GM12878 (cell line): ENCODE data around the gene KCNK1. TPM values are rescaled to one million over a fixed set of nuclear protein-coding genes. Genes with fewer than 3 reads are reported as not detected.

ENCODE experiments used
- ATAC-seq: fragments of 200-7000 bp; cut with Tn5 transposase; 3 replicates; pipeline ENCODE4 v1.9.1; 2020; ENCODE audit warnings: mild to moderate bottlenecking, moderate library complexity
- BruUV-seq: library from RNA; stranded (reverse); fragments of 400-500 nt; replicated peaks from 2 replicates; lab custom pipeline; 2021; lab: Mats Ljungman, UMichigan
- CTCF ChIA-PET: fragments of 300-600 bp; sonication (Branson Sonifier 250); formaldehyde crosslinking; extraction: SDS; loops from one replicate; lab custom pipeline; 2021; ENCODE audit warnings: inconsistent platforms; lab: Yijun Ruan, JAX
- POLR2A ChIA-PET: fragments of 350-600 bp; formaldehyde crosslinking; extraction: SDS; loops from one replicate; lab custom pipeline; 2021; ENCODE audit warnings: inconsistent platforms; lab: Charles Lee
- RAD21 ChIA-PET: fragments of 300-600 bp; sonication (Branson Sonifier 250); formaldehyde crosslinking; loops from one replicate; lab custom pipeline; 2023; ENCODE audit warnings: antibody characterized with exemption; ENCODE audit not compliant: unreplicated experiment; lab: Charles Lee
- SMC1A ChIA-PET: fragments of 300-600 bp; sonication (Branson Sonifier 250); formaldehyde crosslinking; loops from one replicate; lab custom pipeline; 2023; ENCODE audit not compliant: unreplicated experiment, uncharacterized antibody; lab: Charles Lee
- DNase-seq: peaks from one replicate; pipeline ENCODE4 v3.0.0-alpha.2; 2011; ENCODE audit warnings: low read depth, low spot score
- FAIRE-seq: peaks from 3 replicates; lab custom pipeline; 2011; peaks lifted over from hg19 to GRCh38; lab: Jason Lieb, UNC
- H2AFZ ChIP-seq: 2 replicates; pipeline ENCODE4 v1.6.0; 2011; ENCODE audit warnings: low read depth, low read length, control low read depth; ENCODE audit not compliant: control insufficient read depth
- H3K27ac ChIP-seq: 2 replicates; pipeline ENCODE4 v1.5.1; 2011; ENCODE audit warnings: control low read depth; ENCODE audit not compliant: control insufficient read depth, insufficient read depth
- H3K27me3 ChIP-seq, 2 experiments: replicated peaks in 1 of 2; 2 replicates each; pipeline versions ENCODE4 v1.6.0 to v1.6.1; 2011; ENCODE audit warnings: low read length in 1 of 2; ENCODE audit not compliant: control insufficient read depth in 2 of 2, insufficient read depth in 2 of 2
- H3K36me3 ChIP-seq, 2 experiments: 2 replicates each; pipeline ENCODE4 v1.5.1; 2011; ENCODE audit warnings: low read length in 1 of 2; ENCODE audit not compliant: control insufficient read depth in 2 of 2, insufficient read depth in 2 of 2
- H3K4me1 ChIP-seq: 2 replicates; pipeline ENCODE4 v1.6.1; 2011; ENCODE audit warnings: mild to moderate bottlenecking, low read length, moderate library complexity, mixed read lengths; ENCODE audit not compliant: control insufficient read depth, insufficient read depth
- H3K4me2 ChIP-seq: 2 replicates; pipeline ENCODE4 v1.6.0; 2011; ENCODE audit warnings: control low read depth; ENCODE audit not compliant: control insufficient read depth, insufficient read depth
- H3K4me3 ChIP-seq: fragments of 200-600 bp; sonication (generic); 2 replicates; pipeline ENCODE4 v1.5.1; 2016
- H3K79me2 ChIP-seq: 2 replicates; pipeline ENCODE4 v1.6.0; 2011; ENCODE audit warnings: low read length; ENCODE audit not compliant: control insufficient read depth, insufficient read depth
- H3K9ac ChIP-seq: 2 replicates; pipeline ENCODE4 v1.8.0; 2011; ENCODE audit warnings: low read length, control low read depth, mixed read lengths; ENCODE audit not compliant: control insufficient read depth, insufficient read depth
- H3K9me3 ChIP-seq: replicated peaks from 3 replicates; pipeline ENCODE4 v1.5.1; 2011; ENCODE audit warnings: mild to moderate bottlenecking, low read length; ENCODE audit not compliant: control insufficient read depth, insufficient read depth
- H4K20me1 ChIP-seq: 2 replicates; pipeline ENCODE4 v1.6.0; 2011; ENCODE audit not compliant: control insufficient read depth, insufficient read depth
- BCL11A ChIP-seq: IDR thresholded peaks from 2 replicates; pipeline ENCODE4 v1.6.1; 2011; ENCODE audit warnings: low read depth, low read length
- CBX3 ChIP-seq: fragments of 200-600 bp; sonication (generic); IDR thresholded peaks from 2 replicates; pipeline ENCODE4 v1.6.1; 2016; ENCODE audit warnings: low read depth, borderline replicate concordance
- CEBPB ChIP-seq, 2 experiments: fragments of 150-350 bp in 1 of 2; IDR thresholded peaks; 2 replicates each; pipeline ENCODE4 v1.6.1; 2012 to 2014; ENCODE audit warnings: low read depth in 2 of 2, low read length in 2 of 2, borderline replicate concordance in 1 of 2, inconsistent platforms in 1 of 2
- ETV6 ChIP-seq, 2 experiments: fragments of 450-650 bp in 1 of 2; IDR thresholded peaks in 1 of 2; conservative IDR thresholded peaks in 1 of 2; 2 replicates each; pipeline ENCODE4 v1.6.1; 2014; ENCODE audit warnings: antibody characterized with exemption in 1 of 2, borderline replicate concordance in 1 of 2, low read depth in 1 of 2, mild to moderate bottlenecking in 1 of 2, moderate library complexity in 1 of 2
- GATAD2B ChIP-seq: fragments of 450-650 bp; conservative IDR thresholded peaks from 2 replicates; pipeline ENCODE4 v1.6.1; 2017; ENCODE audit warnings: low read depth, mild to moderate bottlenecking, moderate library complexity
- HCFC1 ChIP-seq: fragments of 150-350 bp; IDR thresholded peaks from 2 replicates; pipeline ENCODE4 v1.6.1; 2014; ENCODE audit warnings: low read length
- HDAC6 ChIP-seq: fragments of 200-600 bp; sonication (generic); IDR thresholded peaks from one replicate; pipeline ENCODE4 v1.8.0; 2017; ENCODE audit warnings: antibody characterized with exemption; ENCODE audit not compliant: unreplicated experiment
- NFXL1 ChIP-seq: fragments of 450-650 bp; IDR thresholded peaks from 2 replicates; pipeline ENCODE4 v1.6.1; 2017; ENCODE audit warnings: antibody characterized with exemption, mild to moderate bottlenecking, borderline replicate concordance
- POLR2AphosphoS2 ChIP-seq: IDR thresholded peaks from 2 replicates; pipeline ENCODE4 v1.6.1; 2011; ENCODE audit warnings: low read depth, mild to moderate bottlenecking, low read length, improper control_type of control experiment, moderate library complexity
- RAD21 ChIP-seq: IDR thresholded peaks from 2 replicates; pipeline ENCODE4 v1.6.1; 2011; ENCODE audit warnings: mild to moderate bottlenecking, low read depth, low read length, moderate library complexity; ENCODE audit not compliant: insufficient read depth
- SUPT20H ChIP-seq: IDR thresholded peaks from 2 replicates; pipeline ENCODE4 v1.6.1; 2011; ENCODE audit warnings: low read depth, mild to moderate bottlenecking, low read length, moderate library complexity, borderline replicate concordance; ENCODE audit not compliant: control insufficient read depth
- ZZZ3 ChIP-seq: IDR thresholded peaks from 2 replicates; pipeline ENCODE4 v1.6.1; 2011; ENCODE audit warnings: low read depth; ENCODE audit not compliant: control insufficient read depth, insufficient read length
- WGBS: methylation state at CpG from one replicate; pipeline ENCODE4 v1.1.6; 2016; ENCODE audit warnings: low lambda C conversion rate; ENCODE audit not compliant: insufficient replicate concordance, insufficient coverage; ENCODE audit errors: missing lambda C conversion rate; 5-methylcytosine and 5-hydroxymethylcytosine counted together
- in situ Hi-C: fragments of 300-500 bp; cut with MboI; formaldehyde crosslinking; loops from 9 replicates; pipeline ENCODE4 v1.14.3; 2018; ENCODE audit warnings: mixed read lengths
- intact Hi-C: fragments of 100-400 bp; cut with micrococcal nuclease; formaldehyde crosslinking; loops from one replicate; pipeline ENCODE4 v1.14.2; 2022; ENCODE audit not compliant: unreplicated experiment
- polyA plus RNA-seq, 11 experiments: library from polyadenylated mRNA; depleted of rRNA in 4 of 11; unstranded in 6 of 11; stranded (reverse) in 5 of 11; fragments of >200 nt; fragmentation: Nextera tagmentation in 4 of 11; fragmentation: Illumina TruSeq in 1 of 11; extraction: Ambion mirVana in 4 of 11; extraction: Trizol in 1 of 11; gene quantifications; 1 replicate in 1 of 11; 2 replicates in 10 of 11; pipeline versions ENCODE4 v1.2.1 to v1.2.3, GENCODE V29; 2011 to 2016; ENCODE audit warnings: inconsistent platforms in 2 of 11, missing spikeins in 2 of 11, low read depth in 1 of 11
- total RNA-seq, 4 experiments: library from RNA; depleted of rRNA in 3 of 4; stranded (reverse); fragments of >200 nt in 3 of 4; fragmentation: Illumina TruSeq in 1 of 4; extraction: Trizol in 1 of 4; gene quantifications; 2 replicates each; pipeline versions ENCODE4 v1.2.1 to v1.2.3, GENCODE V29; 2013 to 2021
- TF ChIP-seq, protein P1 (sequence below): IDR thresholded peaks from 2 replicates; pipeline ENCODE4 v1.6.1; 2012; ENCODE audit warnings: low read depth, low read length, improper control_type of control experiment
- TF ChIP-seq, protein P2 (sequence below): IDR thresholded peaks from 2 replicates; pipeline ENCODE4 v1.6.1; 2011; ENCODE audit warnings: borderline replicate concordance, low read depth, mild to moderate bottlenecking, moderate library complexity, low read length; ENCODE audit not compliant: insufficient read depth, poor library complexity, severe bottlenecking
- TF ChIP-seq, protein P3 (sequence below): fragments of 450-650 bp; IDR thresholded peaks from 2 replicates; pipeline ENCODE4 v1.6.1; 2017; ENCODE audit warnings: antibody characterized with exemption, mild to moderate bottlenecking, moderate library complexity
- TF ChIP-seq, protein P4 (sequence below): IDR thresholded peaks from 2 replicates; pipeline ENCODE4 v1.6.1; 2011; ENCODE audit warnings: low read depth, mild to moderate bottlenecking, low read length, moderate library complexity, borderline replicate concordance; ENCODE audit errors: extremely low read depth

KCNK1 gene
- total and polyA plus RNA-seq, 10 of the 15 experiments (the other 5 are each of a cell fraction or from before 2014, with no cell fraction given) = 9.4 to 27.6 (median 15.1) TPM

DNA sequence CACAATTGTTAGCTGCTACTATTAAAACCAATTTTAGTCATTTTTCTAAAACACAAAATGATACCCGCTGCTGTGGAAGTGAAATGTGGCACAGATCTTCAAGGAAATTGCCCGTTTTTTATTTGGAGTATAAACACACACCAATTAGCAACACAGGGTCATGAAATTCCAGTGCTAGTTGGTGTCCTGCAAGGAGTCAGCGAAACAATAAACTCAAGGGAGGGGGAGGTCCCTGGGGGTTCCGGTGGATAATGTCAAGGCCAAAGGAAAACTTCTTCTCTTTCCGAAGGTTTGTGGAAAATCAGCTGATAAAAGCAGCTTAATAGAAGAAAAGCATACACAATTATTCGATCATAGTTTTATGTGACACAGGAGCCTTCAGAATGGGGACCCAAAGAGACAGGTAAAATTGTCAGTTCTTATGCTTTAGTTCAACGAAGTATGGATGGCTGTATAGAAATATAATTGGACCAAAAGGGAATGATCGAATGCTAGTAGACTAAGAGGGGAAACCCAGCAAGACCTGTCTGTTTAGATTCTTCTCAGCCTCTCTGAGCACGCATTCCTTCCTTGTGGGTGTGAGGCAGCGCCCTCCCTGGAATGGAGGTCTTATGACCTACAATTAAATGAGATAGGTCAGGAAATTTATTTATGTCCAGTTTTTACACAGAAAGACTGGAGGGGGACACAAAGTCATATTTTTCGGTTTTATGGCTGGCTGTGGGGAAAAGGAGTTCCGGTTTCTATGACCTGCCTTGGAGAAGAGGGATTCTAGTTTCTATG is 65.9 kb downstream of the KCNK1 start:
- WGBS = 58% methylated on average over 12 of the region's 12 CpGs
- POLR2A ChIA-PET = interaction anchor here (2.0 kb wide), 1 partner anchor 14 kb away, joined by 5 read pairs; no protein-coding TSS in a partner anchor
- no peak for TF ChIP-seq BCL11A
- TF ChIP-seq HDAC6 = no peak
- no peak for TF ChIP-seq ZZZ3
- TF ChIP-seq, protein P1, sequence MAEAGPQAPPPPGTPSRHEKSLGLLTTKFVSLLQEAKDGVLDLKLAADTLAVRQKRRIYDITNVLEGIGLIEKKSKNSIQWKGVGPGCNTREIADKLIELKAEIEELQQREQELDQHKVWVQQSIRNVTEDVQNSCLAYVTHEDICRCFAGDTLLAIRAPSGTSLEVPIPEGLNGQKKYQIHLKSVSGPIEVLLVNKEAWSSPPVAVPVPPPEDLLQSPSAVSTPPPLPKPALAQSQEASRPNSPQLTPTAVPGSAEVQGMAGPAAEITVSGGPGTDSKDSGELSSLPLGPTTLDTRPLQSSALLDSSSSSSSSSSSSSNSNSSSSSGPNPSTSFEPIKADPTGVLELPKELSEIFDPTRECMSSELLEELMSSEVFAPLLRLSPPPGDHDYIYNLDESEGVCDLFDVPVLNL = no peak
- no peak for TF ChIP-seq SUPT20H
- no peak for TF ChIP-seq GATAD2B
- TF ChIP-seq, protein P2, sequence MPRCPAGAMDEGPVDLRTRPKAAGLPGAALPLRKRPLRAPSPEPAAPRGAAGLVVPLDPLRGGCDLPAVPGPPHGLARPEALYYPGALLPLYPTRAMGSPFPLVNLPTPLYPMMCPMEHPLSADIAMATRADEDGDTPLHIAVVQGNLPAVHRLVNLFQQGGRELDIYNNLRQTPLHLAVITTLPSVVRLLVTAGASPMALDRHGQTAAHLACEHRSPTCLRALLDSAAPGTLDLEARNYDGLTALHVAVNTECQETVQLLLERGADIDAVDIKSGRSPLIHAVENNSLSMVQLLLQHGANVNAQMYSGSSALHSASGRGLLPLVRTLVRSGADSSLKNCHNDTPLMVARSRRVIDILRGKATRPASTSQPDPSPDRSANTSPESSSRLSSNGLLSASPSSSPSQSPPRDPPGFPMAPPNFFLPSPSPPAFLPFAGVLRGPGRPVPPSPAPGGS = no peak
- no peak for TF ChIP-seq RAD21
- no peak for TF ChIP-seq NFXL1
- TF ChIP-seq HCFC1 = no peak
- TF ChIP-seq ETV6 (conservative IDR thresholded peaks at IDR 0.05 in 1 of 2, IDR thresholded peaks at IDR 0.05 in 1 of 2; ENCODE audit: borderline replicate concordance in 1 of 2, low read depth in 1 of 2) = no peak
- no peak for TF ChIP-seq CBX3
- no peak for TF ChIP-seq CEBPB (IDR thresholded peaks at IDR 0.05; ENCODE audit: borderline replicate concordance in 1 of 2, low read depth in 2 of 2, low read length in 2 of 2)
- TF ChIP-seq POLR2AphosphoS2 = no peak
- TF ChIP-seq, protein P3, sequence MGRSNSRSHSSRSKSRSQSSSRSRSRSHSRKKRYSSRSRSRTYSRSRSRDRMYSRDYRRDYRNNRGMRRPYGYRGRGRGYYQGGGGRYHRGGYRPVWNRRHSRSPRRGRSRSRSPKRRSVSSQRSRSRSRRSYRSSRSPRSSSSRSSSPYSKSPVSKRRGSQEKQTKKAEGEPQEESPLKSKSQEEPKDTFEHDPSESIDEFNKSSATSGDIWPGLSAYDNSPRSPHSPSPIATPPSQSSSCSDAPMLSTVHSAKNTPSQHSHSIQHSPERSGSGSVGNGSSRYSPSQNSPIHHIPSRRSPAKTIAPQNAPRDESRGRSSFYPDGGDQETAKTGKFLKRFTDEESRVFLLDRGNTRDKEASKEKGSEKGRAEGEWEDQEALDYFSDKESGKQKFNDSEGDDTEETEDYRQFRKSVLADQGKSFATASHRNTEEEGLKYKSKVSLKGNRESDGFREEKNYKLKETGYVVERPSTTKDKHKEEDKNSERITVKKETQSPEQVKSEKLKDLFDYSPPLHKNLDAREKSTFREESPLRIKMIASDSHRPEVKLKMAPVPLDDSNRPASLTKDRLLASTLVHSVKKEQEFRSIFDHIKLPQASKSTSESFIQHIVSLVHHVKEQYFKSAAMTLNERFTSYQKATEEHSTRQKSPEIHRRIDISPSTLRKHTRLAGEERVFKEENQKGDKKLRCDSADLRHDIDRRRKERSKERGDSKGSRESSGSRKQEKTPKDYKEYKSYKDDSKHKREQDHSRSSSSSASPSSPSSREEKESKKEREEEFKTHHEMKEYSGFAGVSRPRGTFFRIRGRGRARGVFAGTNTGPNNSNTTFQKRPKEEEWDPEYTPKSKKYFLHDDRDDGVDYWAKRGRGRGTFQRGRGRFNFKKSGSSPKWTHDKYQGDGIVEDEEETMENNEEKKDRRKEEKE = no peak
- TF ChIP-seq, protein P4, sequence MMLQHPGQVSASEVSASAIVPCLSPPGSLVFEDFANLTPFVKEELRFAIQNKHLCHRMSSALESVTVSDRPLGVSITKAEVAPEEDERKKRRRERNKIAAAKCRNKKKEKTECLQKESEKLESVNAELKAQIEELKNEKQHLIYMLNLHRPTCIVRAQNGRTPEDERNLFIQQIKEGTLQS = no peak

More for the DNA sequence above, 65.9 kb downstream of the KCNK1 start:
- H3K79me2 ChIP-seq = no peaks in the 10 kb centered on the region
- H3K4me2 ChIP-seq = no peak overlapping the region
- no peak overlapping the region for H3K4me3 ChIP-seq
- in situ Hi-C loops = no loop called here
- BruUV-seq = no TSS peak
- no peak overlapping the region for H3K9ac ChIP-seq
- no peaks in the 10 kb centered on the region for H4K20me1 ChIP-seq
- H3K27me3 ChIP-seq = no peaks in the 10 kb centered on the region
- FAIRE-seq (no peak), DNase-seq (no peak), ATAC-seq (no peak)
- H3K9me3 ChIP-seq = peaks cover 3% of the 10 kb centered on the region; the same call in 2 of the 3 replicates
- CTCF ChIA-PET = interaction anchor here (1.1 to 2.0 kb wide), 3 partner anchors 95 to 240 kb away, joined by 3 to 4 read pairs (median 3); no protein-coding TSS in a partner anchor
- intact Hi-C loops = no loop called here
- no peak overlapping the region for H3K27ac ChIP-seq
- H3K36me3 ChIP-seq = no peaks in the 10 kb centered on the region
- H3K4me1 ChIP-seq = peaks cover 6% of the 10 kb centered on the region; the same call in 1 of the 2 replicates
- RAD21 ChIA-PET = interaction anchor here (1.2 kb wide), 1 partner anchor 62 kb away, joined by 3 read pairs; no protein-coding TSS in a partner anchor
- no peak overlapping the region for H2AFZ ChIP-seq
- SMC1A ChIA-PET = interaction anchor here (0.8 to 4.2 kb wide), 10 partner anchors 10 to 238 kb away, joined by 3 to 34 read pairs (median 4); no protein-coding TSS in a partner anchor
